Coronary artery (tissue), 2 donors: ENCODE results near the gene MAP2K5.

ENCODE experiments used
- DNase-seq: peaks from one replicate; pipeline ENCODE4 v3.0.0-alpha.2; 2017; ENCODE audit warnings: low spot score
- H3K27ac ChIP-seq, 2 donors: fragments of 200-600 bp; sonication (generic); one replicate each; pipeline ENCODE4 v1.5.1; 2016 to 2019
- H3K4me3 ChIP-seq: fragments of 200-600 bp; sonication (generic); 2 replicates; pipeline ENCODE4 v1.5.1; 2016; ENCODE audit warnings: mild to moderate bottlenecking, moderate library complexity
- TF ChIP-seq, protein P1 (sequence below): fragments of 200-600 bp; sonication (generic); IDR thresholded peaks from one replicate; pipeline ENCODE4 v1.5.1; 2019; ENCODE audit warnings: antibody characterized with exemption

Gene MAP2K5

DNA sequence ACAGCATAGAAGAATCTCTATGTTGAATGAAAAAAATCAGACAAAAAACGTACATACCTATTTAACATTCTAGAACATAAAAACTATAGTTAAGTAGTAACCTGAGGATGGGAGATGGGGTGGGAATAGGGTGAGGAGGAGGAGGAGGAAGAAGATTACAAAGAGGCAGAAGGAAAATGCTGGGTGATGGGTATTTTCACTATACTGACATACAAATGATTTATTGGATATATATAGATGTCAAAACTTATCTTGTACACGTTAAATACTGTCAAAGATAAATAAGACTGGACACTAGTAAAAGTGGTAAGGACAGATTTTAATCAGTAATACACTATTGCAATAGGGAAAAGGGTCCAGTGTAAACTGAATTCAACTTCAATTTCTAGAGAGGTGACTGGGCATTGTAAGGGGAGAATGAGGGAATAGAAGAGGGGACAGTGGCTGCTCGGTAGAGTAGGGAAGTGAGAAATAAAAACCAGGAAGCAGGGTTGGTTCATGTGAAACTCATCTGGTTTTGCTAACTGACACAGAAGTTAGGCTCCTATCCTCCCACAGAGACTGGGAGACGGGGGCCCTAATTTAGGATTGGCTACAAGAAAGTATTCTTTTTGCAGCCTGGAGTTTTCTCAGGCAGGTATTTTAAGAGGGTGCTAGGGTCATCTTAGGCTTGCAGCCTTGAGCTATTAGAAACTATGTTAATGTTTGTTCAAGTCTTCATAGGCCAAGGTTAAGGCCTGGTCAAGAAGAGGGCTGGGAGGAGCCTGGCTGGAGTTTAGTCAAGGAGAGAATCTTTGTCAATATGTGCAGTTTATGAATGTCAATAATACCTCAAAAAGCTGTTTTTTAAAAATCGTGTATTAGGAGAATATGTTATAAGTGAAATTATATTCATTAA lies 36.6 kb upstream of the MAP2K5 start:
- DNase-seq = no peak
- H3K27ac ChIP-seq = no peak overlapping the region
- TF ChIP-seq, protein P1, sequence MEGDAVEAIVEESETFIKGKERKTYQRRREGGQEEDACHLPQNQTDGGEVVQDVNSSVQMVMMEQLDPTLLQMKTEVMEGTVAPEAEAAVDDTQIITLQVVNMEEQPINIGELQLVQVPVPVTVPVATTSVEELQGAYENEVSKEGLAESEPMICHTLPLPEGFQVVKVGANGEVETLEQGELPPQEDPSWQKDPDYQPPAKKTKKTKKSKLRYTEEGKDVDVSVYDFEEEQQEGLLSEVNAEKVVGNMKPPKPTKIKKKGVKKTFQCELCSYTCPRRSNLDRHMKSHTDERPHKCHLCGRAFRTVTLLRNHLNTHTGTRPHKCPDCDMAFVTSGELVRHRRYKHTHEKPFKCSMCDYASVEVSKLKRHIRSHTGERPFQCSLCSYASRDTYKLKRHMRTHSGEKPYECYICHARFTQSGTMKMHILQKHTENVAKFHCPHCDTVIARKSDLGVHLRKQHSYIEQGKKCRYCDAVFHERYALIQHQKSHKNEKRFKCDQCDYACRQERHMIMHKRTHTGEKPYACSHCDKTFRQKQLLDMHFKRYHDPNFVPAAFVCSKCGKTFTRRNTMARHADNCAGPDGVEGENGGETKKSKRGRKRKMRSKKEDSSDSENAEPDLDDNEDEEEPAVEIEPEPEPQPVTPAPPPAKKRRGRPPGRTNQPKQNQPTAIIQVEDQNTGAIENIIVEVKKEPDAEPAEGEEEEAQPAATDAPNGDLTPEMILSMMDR = no peak

DNA sequence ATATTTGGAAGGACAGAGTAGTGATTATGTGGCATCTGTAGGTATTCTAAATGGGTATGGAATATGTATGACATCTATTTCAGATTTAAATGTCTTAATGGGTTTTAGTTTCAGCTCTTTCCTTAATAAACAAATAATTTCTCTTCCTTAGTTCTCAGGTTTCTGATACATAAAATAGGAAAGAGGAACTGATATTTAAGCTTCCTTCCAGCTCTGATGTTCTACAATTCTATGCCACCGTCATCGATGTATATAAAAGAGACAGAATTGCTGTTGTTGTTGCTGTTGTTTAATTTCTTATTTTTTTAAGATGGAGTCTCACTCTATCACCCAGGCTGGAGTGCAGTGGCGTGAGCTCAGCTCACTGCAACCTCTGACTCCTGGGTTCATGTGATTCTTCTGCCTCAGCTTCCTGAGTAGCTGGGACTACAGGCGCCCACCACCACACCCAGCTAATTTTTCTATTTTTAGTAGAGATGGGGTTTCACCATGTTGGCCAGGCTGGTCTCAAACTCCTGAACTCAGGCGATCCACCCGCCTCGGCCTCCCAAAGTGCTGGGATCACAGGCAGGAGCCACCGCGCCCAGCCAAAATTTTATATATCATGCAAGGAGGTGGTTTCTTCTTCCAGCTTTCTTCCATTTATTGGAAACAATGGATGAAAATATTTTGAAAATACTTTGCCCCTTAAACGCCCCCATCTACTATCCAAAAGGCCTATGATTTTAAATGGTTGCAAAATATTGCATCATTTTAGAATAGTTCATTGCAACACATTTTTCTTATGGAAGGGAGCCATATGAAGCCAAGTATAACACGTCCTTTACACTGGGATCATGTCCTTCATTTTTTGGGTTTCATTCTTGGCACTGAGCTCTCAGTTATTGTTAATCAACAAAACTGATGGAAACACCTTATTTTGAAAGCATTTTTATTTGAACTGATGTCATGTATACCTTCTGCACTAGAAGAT lies 35.4 kb upstream of the MAP2K5 start:
- TF ChIP-seq, protein P1 = no peak
- no peak overlapping the region for H3K27ac ChIP-seq
- no peak overlapping the region for H3K4me3 ChIP-seq
- DNase-seq = no peak

More for the DNA sequence above, 36.6 kb upstream of the MAP2K5 start:
- no peak overlapping the region for H3K4me3 ChIP-seq

DNA sequence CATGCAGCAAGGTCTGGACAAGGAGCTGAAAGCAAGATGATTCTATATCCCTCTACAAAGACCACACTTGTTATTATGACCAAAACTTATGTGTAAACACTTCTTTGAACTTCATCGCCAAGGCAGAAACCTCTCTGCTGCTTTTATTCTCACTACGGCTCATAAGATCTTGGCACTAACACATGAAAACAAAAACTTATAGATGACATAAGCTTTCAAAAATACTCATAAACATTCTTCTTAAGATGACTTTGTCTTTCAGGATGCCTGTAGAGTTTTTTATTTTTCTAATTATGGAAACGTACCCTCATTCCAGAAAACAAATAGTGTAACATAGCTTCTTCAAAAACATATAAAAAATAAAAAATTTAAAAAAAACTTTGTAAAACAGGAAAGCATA lies 34.1 kb upstream of the MAP2K5 start:
- DNase-seq = no peak
- TF ChIP-seq, protein P1 = no peak
- no peak overlapping the region for H3K4me3 ChIP-seq
- H3K27ac ChIP-seq = no peak overlapping the region

DNA sequence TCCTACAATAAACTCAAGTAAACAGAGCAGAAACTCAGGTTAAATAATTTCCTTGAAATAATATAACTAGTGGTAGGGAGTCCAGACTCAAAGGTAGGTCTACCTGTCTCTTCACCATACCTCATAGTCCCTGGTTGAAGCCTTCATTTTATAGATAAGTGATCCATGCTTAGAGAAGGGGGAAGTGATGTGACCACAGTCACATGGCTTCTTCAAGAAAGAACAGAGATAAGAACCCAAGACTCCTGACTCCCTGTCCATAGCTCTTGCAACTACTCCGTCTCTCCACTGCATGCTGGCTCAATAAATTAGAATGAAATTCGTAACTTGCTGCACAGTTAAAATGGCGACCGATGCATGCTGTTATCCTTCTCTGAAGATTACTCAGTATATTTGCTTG lies 32.6 kb upstream of the MAP2K5 start:
- no peak overlapping the region for H3K27ac ChIP-seq
- H3K4me3 ChIP-seq = no peak overlapping the region
- DNase-seq = no peak
- TF ChIP-seq, protein P1 = no peak

DNA sequence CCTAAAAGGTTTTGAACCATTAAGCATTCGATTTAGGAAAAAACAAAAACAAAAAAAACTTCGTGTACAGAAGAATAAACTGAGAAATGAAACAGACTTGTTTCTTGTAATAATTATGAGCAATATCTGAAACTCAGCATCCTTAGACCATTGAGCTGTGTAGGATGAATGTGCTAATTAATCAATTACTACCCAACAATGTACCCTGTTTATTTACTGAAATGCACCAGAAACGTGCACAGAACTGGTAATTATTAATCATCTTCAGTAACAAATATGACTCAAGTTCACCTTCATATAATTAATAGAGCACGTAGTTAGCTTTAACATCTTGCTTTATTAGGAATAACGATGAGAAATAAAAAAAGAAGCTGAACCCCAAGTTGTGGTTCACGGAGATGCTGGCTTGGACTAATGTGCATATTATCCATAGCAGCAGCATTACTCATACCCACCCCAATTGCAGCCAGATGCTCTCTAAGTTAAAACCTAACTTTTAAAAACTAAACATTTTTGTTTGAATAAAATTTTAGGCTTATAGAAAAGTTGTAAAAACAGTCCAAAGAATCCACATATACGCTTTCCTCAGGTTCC lies 31.8 kb upstream of the MAP2K5 start:
- DNase-seq = no peak
- TF ChIP-seq, protein P1 = no peak
- Histone ChIP-seq H3K27ac (no peak overlapping the region), H3K4me3 (no peak overlapping the region)

DNA sequence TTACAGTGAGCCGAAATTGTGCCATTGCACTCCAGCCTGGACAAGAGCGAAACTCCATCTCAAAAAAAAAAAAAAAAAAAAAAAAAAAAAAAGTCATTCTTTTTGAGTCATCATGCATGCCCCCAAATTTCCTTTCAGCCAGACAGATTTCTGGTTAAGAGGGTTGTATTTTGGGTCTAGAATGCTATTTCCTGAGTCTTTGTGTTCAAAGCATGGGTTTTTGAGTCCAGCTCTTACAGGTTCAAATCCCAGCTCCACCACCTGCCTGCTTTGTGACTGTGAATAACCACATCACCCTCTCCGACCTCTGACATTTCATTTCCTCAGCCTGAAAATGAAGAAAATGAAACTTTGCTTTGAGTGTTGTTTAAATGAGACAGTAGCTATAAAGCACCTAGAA lies 30.9 kb upstream of the MAP2K5 start:
- TF ChIP-seq, protein P1 = no peak
- no peak for DNase-seq
- Histone ChIP-seq H3K4me3 (no peak overlapping the region), H3K27ac (no peak overlapping the region)
